Measurements from ENCODE around the gene HOXA9. TPM values are rescaled to one million over a fixed set of nuclear protein-coding genes. Genes with fewer than 3 reads are reported as not detected.

The HOXA9 gene
- total and polyA plus RNA-seq, 10 donors, result 0.46 to 3.0 (median 0.98) TPM

GRCh38 chr7:27203365-27203953 is 38.1 kb upstream of the HOXA9 start:
- Histone ChIP-seq H3K4me1 (peaks cover 12 to 64% (median 48%) of the 10 kb centered on the region in 6 donors), H3K27ac (no peak overlapping the region), H3K27me3 (replicated peaks in 1 of 7) (peaks cover 24 to 100% (median 96%) of the 10 kb centered on the region in 7 donors), H3K36me3 (no peaks in the 10 kb centered on the region), H3K9me3 (no peaks in the 10 kb centered on the region), H3K4me3 (no peak overlapping the region)
- DNase-seq, result no peak
- no peak for TF ChIP-seq POLR2AphosphoS5 (IDR thresholded peaks at IDR 0.05)
- TF ChIP-seq POLR2A (IDR thresholded peaks at IDR 0.05), result no peak
- TF ChIP-seq CTCF (IDR thresholded peaks at IDR 0.05 in 8 of 11, conservative IDR thresholded peaks at IDR 0.05 in 3 of 11), result no peak
- 0 to 14% (median 14%) methylated on average over 6 to 10 of the region's 10 CpGs for WGBS, 5 donors
- intact Hi-C loops (cut with DNase I; ENCODE audit: low total_unique reads), result no loop called here

- no peaks in the 10 kb centered on the region for H3K9me3 ChIP-seq
- intact Hi-C loops (cut with DNase I; ENCODE audit: low total_unique reads), result no loop called here
- no peak overlapping the region for H3K27ac ChIP-seq
- H3K4me1 ChIP-seq, result peaks cover 12 to 71% (median 54%) of the 10 kb centered on the region in 6 donors
- TF ChIP-seq POLR2AphosphoS5 (IDR thresholded peaks at IDR 0.05) (no peak), POLR2A (IDR thresholded peaks at IDR 0.05) (no peak), CTCF (IDR thresholded peaks at IDR 0.05 in 8 of 11, conservative IDR thresholded peaks at IDR 0.05 in 3 of 11) (no peak)
- peaks cover 26 to 100% (median 96%) of the 10 kb centered on the region in 7 donors for H3K27me3 ChIP-seq (replicated peaks in 1 of 7)
- no peak overlapping the region for H3K4me3 ChIP-seq
- no peak for DNase-seq
- H3K36me3 ChIP-seq, result no peaks in the 10 kb centered on the region
- 5 to 16% (median 10%) methylated on average over 3 of the region's 3 CpGs for WGBS, 5 donors
These were observed 37.5 kb upstream of the HOXA9 start for GRCh38 chr7:27202862-27203134.

- intact Hi-C loops (cut with DNase I; ENCODE audit: low total_unique reads), result no loop called here
- 13 to 29% (median 18%) methylated on average over 19 to 30 of the region's 30 CpGs for WGBS, 5 donors
- peak; percentile 34 for DNase-seq
- Histone ChIP-seq H3K4me3 (no peak overlapping the region), H3K4me1 (peaks cover 12 to 72% (median 54%) of the 10 kb centered on the region in 6 donors), H3K36me3 (no peaks in the 10 kb centered on the region), H3K27me3 (replicated peaks in 1 of 7) (peaks cover 26 to 100% (median 96%) of the 10 kb centered on the region in 7 donors), H3K27ac (no peak overlapping the region), H3K9me3 (no peaks in the 10 kb centered on the region)
- TF ChIP-seq CTCF (IDR thresholded peaks at IDR 0.05 in 8 of 11, conservative IDR thresholded peaks at IDR 0.05 in 3 of 11) (no peak), POLR2A (IDR thresholded peaks at IDR 0.05) (no peak), POLR2AphosphoS5 (IDR thresholded peaks at IDR 0.05) (peak in 2 of 3 donors; percentile 19 to 60)
These were observed 36.9 kb upstream of the HOXA9 start for GRCh38 chr7:27202018-27202861.

- Histone ChIP-seq H3K9me3 (no peaks in the 10 kb centered on the region), H3K27me3 (replicated peaks in 1 of 7) (peaks cover 24 to 100% (median 96%) of the 10 kb centered on the region in 7 donors), H3K4me1 (peaks cover 12 to 72% (median 54%) of the 10 kb centered on the region in 6 donors), H3K27ac (no peak overlapping the region), H3K36me3 (no peaks in the 10 kb centered on the region), H3K4me3 (peak overlapping the region in 4 of 8 donors; percentile 5 to 68 (median 6))
- intact Hi-C loops (cut with DNase I; ENCODE audit: low total_unique reads), result no loop called here
- TF ChIP-seq CTCF (IDR thresholded peaks at IDR 0.05 in 8 of 11, conservative IDR thresholded peaks at IDR 0.05 in 3 of 11) (no peak), POLR2AphosphoS5 (IDR thresholded peaks at IDR 0.05) (no peak), POLR2A (IDR thresholded peaks at IDR 0.05) (no peak)
- DNase-seq, result peak; percentile 39
- WGBS, 5 donors, result 7 to 13% (median 12%) methylated on average over 4 of the region's 4 CpGs
These were observed 36.3 kb upstream of the HOXA9 start for GRCh38 chr7:27201580-27202017.
